ENCODE measurements around the gene FAM98C.

Gene FAM98C

GRCh38 chr19:38378866-38379265 lies 24.0 kb upstream of the FAM98C start:
- DNase-seq (ENCODE audit: low read depth), result no peak

- no peak for DNase-seq (ENCODE audit: low read depth)
Observed at GRCh38 chr19:38381138-38381537, 21.8 kb upstream of the FAM98C start.

- DNase-seq (ENCODE audit: low read depth), result no peak
Observed at GRCh38 chr19:38383184-38383583, 19.7 kb upstream of the FAM98C start.

- DNase-seq (ENCODE audit: low read depth), result no peak
Observed at GRCh38 chr19:38383743-38384142, 19.1 kb upstream of the FAM98C start.

GRCh38 chr19:38384209-38385027 lies 18.5 kb upstream of the FAM98C start:
- DNase-seq (ENCODE audit: low read depth), result no peak

GRCh38 chr19:38385057-38385803 lies 17.7 kb upstream of the FAM98C start:
- DNase-seq (ENCODE audit: low read depth), result no peak

GRCh38 chr19:38385804-38386257 lies 17.1 kb upstream of the FAM98C start:
- no peak for DNase-seq (ENCODE audit: low read depth)

- no peak for DNase-seq (ENCODE audit: low read depth)
Observed at GRCh38 chr19:38386300-38386970, 16.5 kb upstream of the FAM98C start.

- no peak for DNase-seq (ENCODE audit: low read depth)
Observed at GRCh38 chr19:38386971-38387549, 15.8 kb upstream of the FAM98C start.

- peak; percentile 96 for DNase-seq (ENCODE audit: low read depth)
Observed at GRCh38 chr19:38387550-38388348, 15.1 kb upstream of the FAM98C start, which contains the start of gene GGN. Gene GGN, minus strand, starts transcription at chr19:38388034. Its CDS starts 773 bp downstream, at chr19:38387261.

GRCh38 chr19:38388349-38389100 lies 14.4 kb upstream of the FAM98C start, which contains the start of gene SPRED3:
Gene SPRED3, plus strand, starts transcription at chr19:38388697. Its CDS starts 1,606 bp downstream, at chr19:38390303.
- DNase-seq (ENCODE audit: low read depth), result peak; percentile 79

- DNase-seq (ENCODE audit: low read depth), result peak; percentile 89
Observed at GRCh38 chr19:38389101-38389925, 13.6 kb upstream of the FAM98C start.

- no peak for DNase-seq (ENCODE audit: low read depth)
Observed at GRCh38 chr19:38389957-38390924, 12.7 kb upstream of the FAM98C start.

GRCh38 chr19:38391911-38392464 lies 10.9 kb upstream of the FAM98C start:
- DNase-seq (ENCODE audit: low read depth), result no peak

- peak; percentile 73 for DNase-seq (ENCODE audit: low read depth)
Observed at GRCh38 chr19:38392707-38393308, 10.1 kb upstream of the FAM98C start.

GRCh38 chr19:38394488-38394887 lies 8.4 kb upstream of the FAM98C start:
- DNase-seq (ENCODE audit: low read depth), result no peak

GRCh38 chr19:38395381-38396114 lies 7.3 kb upstream of the FAM98C start:
- DNase-seq (ENCODE audit: low read depth), result no peak

All from EH (cell line).